Measurements from ENCODE around the gene POU2F3.

DNA sequence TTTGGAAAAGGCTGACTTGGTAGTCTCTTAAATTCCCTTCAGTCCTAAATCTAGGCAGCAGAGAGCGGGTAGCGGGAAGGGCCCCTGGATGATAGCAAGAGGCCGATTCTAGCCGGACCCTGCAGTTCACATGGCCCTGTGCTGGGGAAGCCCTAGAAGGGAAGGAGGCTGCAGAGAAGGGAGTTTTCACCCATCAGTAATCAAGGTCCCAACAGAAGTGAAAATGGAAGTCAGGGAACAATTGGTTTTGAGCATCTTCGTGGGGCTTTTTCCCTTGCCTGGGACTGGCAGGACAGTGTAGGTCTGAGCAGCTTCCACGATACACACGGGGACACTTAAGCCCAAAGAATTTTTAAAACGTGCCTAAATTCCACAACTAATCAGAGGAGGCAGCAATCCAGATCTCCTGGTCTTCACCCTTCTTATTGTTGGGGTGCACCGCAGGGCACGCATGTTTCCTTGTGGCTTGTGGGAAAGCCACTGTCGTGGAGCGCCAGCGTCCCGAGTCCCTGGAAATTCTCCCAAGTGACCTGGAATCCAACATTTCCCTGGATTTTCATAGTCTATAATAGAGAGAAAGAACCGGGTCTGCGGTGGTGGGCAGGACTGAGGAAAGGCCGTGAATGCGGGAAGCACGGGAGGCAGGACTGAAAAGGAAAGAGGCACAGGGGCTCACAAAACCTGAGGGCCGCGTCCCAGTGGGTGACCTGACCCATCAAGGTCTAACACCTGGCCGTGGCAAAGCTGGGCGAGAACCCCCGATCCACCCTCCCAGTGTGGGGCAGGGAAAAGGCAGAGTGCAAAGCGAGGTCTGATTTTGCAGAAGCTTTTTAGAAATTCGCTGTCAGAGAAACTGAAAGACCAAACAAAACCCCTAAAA, 30.0 kb upstream of the POU2F3 start:
- TF ChIP-seq EZH2 (IDR thresholded peaks at IDR 0.05; ENCODE audit: low read length) = no peak
- TF ChIP-seq, protein P1, sequence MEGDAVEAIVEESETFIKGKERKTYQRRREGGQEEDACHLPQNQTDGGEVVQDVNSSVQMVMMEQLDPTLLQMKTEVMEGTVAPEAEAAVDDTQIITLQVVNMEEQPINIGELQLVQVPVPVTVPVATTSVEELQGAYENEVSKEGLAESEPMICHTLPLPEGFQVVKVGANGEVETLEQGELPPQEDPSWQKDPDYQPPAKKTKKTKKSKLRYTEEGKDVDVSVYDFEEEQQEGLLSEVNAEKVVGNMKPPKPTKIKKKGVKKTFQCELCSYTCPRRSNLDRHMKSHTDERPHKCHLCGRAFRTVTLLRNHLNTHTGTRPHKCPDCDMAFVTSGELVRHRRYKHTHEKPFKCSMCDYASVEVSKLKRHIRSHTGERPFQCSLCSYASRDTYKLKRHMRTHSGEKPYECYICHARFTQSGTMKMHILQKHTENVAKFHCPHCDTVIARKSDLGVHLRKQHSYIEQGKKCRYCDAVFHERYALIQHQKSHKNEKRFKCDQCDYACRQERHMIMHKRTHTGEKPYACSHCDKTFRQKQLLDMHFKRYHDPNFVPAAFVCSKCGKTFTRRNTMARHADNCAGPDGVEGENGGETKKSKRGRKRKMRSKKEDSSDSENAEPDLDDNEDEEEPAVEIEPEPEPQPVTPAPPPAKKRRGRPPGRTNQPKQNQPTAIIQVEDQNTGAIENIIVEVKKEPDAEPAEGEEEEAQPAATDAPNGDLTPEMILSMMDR (optimal IDR thresholded peaks at IDR 0.05 in 1 of 3, IDR thresholded peaks at IDR 0.05 in 1 of 3, conservative IDR thresholded peaks at IDR 0.05 in 1 of 3; ENCODE audit: extremely low read depth in 1 of 3, insufficient read depth in 2 of 3, low read length in 3 of 3) = no peak

All from keratinocyte (primary cell).